ENCODE data around the gene SRSF7.
"Not testable (repeated sequence)": the region's sequence is repeated elsewhere in the genome, so short reads cannot be mapped to it uniquely, and the experiment has no call there.

SRSF7 gene

GRCh38 chr2:38750891-38751595 is at the start of gene SRSF7:
Gene SRSF7 (minus strand): TSS chr2:38751361. CDS start chr2:38751256, 105 bp downstream.
- DNase-seq, result peak; percentile 95

DNA sequence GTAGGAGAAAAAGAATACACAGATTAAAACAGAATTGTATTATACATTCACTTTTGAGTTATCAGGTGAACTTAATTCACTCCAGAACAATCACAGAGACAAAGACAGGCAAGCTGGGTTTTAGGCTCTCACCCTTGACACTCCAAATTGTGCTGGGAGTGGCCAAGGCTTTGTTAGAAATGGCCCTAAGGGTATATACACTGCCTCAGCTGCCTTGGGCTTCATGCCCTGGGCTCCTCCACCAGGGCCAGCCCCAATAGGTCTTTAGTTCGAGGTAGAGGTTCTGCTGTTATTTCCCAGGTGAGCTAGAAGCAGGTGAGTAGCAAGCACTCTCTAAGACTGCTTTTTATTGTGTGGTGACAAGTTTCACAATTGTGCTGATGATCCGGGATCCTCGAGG is 46.8 kb upstream of the SRSF7 start:
- no peak for DNase-seq

DNA sequence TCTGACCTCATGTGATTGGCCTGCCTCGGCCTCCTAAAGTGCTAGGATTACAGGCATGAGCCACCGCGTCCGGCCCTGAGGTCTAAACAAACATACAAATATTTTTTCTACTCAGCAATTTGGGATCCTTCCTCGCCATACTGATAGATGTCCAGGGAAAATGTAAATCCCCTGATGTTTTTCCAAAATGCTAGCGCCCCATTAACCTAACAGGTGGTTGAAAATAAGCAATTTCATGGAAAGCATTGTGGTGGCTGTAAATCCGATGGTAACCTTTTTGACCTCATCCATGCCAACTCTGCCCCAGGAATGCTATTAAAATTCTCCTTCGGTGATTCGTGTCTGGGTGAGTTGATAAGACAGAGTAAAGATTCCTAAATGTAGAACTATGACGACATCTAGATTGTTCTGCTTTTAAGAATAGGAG is 46.1 kb upstream of the SRSF7 start:
- DNase-seq, result no peak

DNA sequence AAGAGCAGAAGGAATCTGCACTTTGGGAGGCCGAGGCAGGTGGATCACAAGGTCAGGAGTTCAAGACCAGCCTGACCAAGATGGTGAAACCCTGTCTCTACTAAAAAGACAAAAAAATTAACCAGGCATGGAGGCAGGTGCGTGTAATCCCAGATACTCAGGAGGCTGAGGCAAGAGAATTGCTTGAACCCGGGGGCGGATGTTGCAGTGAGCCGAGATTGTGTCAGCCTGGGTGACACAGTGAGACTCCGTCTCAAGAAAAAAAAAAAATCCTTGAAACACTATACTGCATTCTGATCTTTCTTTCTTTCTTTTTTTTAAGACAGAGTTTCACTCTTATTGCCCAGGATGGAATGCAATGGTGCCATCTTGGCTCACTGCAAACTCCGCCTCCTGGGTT is 43.9 kb upstream of the SRSF7 start:
- DNase-seq, result not testable (repeated sequence)

DNA sequence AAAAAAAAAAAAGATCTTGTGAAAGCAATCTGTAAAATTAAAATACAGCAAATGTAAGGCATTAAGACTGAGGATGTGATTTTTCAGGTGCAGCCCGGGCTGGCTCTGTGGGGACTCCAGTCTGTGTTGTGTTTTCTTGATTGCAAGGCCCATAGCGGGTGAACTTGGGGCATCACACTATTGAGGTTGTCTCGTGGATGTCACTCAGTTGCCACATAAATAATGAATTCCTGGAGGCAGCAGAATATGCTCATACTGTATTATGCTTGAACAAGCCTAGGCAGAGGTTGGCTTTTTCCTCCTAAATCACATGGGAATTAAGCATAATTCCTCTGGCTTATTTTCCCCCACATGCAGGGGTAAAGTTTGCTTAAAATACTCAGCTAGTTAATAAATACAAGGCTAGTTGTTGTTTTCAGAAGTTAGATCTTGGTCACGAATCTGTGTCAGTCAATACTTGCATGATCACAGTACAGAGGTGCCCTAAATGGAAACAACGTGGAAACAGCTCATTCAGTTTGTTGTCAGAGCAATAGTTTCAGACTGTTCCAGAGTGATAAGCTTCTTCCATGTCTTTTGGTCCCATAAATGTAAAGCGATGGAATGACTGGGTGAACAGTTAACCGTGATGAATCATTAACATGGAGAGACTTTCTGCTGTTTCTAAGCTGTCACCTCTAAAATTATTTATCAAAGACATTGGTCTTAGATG is 43.2 kb upstream of the SRSF7 start:
- no peak for DNase-seq

DNA sequence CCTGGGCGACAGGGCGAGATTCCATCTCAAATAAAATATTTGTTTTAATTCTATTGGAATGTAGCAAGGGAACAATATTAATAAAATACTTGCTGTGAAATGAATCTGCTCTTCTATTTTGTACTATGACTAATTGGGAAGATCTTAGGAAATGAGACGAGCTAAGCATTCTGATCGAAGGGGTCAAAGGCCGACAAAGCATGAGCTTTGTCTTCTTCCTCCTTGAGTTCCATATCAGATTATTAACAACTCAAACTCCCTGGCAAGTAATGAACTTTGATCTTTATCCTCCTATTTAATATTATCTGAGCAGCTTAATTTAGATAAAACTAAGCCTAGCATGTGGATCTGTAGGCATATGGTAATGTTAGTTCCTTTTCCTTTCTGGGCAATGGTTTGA is 42.4 kb upstream of the SRSF7 start:
- DNase-seq, result no peak

GRCh38 chr2:38792751-38793150 is 41.6 kb upstream of the SRSF7 start:
- DNase-seq, result no peak

GRCh38 chr2:38792321-38792720 is 41.2 kb upstream of the SRSF7 start:
- DNase-seq, result not testable (repeated sequence)

DNA sequence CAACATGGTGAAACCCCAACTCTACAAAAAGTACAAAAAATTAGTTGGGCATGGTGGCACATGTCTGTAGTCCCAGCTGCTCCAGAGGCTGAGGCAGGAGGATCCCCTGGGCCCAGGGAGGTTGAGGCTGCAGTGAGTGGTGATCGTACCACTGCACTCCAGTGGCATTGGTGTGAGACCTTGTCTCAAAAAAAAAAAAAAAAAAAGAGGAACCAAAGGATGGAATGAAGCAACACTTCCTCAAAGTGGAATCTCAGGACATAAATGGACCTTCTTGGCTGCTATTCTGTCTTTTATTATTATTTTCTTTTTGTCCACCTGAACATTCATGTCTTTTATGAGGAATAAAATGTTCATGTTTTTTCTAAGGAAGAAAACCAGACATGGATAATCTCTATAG is 40.6 kb upstream of the SRSF7 start:
- no peak for DNase-seq

GRCh38 chr2:38789691-38790090 is 38.5 kb upstream of the SRSF7 start:
- no peak for DNase-seq

DNA sequence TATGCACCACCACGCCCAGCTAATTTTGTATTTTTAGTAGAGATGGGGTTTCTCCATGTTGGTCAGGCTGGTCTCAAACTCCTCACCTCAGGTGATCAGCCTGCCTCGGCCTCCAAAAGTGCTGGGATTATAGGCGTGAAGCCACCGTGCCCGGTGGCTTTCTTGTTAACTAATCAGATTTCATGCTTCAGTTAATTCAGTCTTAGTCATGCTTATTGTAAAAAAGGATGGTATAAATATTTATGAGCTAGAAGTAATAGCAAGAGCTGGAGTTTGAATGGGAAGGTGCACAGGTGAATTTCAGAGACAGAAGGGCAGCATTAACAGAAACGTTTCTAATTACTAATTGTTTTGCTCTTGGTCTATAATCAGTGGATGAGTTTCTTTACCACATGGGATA is 37.1 kb upstream of the SRSF7 start:
- DNase-seq, result peak; percentile 72

- DNase-seq, result no peak
Measured at GRCh38 chr2:38783586-38783985, 32.4 kb upstream of the SRSF7 start.

- no peak for DNase-seq
Measured at GRCh38 chr2:38778687-38779082, 27.5 kb upstream of the SRSF7 start.

DNA sequence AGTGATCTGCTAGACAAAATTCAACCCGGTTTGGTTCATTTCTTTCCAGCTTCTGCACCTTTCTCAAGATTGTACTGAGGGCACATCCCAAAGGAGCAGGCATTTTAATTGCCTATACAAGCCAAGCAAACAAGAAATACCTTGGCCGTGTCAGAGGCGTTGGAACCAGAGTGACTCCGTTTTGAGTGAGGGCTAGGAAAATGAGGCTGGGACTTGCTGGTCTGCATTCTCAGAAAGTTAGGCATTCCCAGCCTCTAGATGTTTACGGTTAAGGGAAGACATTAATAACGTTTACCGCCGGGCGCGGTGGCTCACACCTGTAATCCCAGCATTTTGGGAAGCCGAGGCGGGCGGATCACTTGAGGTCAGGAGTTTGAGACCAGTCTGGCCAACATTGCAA is 25.4 kb upstream of the SRSF7 start:
- no peak for DNase-seq

DNA sequence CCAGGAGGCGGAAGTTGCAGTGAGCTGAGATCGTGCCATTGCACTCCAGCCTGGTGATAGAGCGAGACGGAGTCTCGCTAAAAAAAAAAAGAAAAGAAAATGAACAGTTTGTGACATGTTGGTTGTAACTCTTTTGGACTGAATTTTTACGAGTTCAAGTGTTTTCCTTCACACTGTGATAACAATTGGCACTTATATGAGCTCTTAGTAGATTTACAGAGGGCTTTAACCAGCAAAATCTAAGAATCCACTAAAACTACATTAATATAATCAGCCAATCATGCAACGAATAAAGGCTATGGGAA is 24.7 kb upstream of the SRSF7 start:
- no peak for DNase-seq

DNA sequence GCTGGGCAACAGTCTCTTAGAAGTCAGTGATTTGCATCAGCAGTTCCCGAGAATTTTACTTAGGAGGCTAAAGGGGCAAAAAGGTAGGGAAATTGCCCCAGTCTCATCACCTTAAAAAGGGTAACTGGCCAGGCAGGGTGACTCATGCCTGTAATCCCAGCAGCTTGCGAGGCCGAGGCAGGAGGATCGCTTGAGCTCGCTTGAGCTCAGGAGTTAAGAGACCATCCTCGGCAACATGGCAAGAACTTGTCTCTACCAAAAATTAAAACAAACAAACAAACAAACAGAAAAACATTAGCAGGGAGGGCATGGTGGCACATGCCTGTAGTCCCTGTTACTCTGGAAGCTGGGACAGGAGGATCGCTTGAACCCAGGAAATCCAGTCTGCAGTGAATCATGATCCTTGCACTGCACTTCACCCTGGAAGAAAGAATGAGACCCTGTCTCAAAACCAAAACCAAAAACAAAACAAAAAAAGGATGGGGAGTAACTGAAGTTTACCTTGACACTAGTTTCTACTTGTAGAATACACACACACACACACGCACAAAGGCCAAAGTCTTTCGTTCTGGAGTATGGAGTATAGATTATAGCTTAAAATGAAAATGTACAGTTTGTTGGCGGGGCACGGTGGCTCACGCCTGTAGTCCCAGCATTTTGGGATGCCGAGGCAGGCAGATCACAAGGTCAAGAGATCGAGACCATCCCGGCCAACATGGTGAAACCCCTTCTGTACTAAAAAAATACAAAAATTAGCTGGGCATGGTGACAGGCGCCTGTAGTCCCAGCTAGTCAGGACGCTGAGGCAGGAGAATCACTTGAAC is 24.1 kb upstream of the SRSF7 start:
- DNase-seq, result no peak

DNA sequence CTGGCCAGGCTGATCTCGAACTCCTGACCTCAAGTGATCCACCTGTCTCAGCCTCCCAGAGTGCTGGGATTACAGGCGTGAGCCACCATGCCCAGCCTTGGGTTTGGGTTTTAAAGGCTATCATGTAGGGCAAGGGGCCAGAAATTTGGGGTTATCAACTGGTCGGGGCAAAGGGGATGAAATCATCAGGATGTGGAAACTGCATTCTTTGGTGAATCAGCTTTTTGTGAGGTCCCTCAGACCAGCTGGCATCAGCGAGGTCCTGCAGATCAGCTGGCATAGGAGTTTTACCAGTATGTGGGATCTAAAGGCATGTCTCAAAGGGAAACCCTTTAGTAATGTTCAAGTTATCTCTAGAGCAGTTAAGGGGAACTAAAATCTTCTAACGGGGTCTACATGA is 20.5 kb upstream of the SRSF7 start:
- DNase-seq, result no peak

GRCh38 chr2:38765551-38765950 is 14.4 kb upstream of the SRSF7 start:
- DNase-seq, result no peak

DNA sequence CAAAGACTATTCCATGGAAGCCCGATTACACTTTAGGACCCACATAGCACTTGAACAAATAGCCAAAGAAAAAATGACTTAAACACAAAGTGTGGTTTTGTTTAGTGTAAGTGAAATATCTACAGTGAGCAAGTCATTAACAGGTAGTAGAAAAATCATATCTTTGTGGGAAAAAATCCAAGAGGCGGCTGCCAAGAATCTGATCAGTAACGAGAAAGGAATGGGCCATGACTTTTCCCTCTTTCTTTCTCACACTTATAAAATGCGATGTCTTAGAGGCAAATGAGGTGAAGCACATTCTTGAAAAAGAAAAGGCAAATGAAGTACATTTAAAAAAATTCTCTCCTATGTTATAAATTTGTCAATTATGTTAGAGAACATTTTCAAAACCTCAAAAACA is 14.0 kb upstream of the SRSF7 start:
- DNase-seq, result no peak

- DNase-seq, result no peak
Measured at GRCh38 chr2:38763728-38764127, 12.6 kb upstream of the SRSF7 start.

GRCh38 chr2:38763228-38763627 is 12.1 kb upstream of the SRSF7 start:
- no peak for DNase-seq

DNA sequence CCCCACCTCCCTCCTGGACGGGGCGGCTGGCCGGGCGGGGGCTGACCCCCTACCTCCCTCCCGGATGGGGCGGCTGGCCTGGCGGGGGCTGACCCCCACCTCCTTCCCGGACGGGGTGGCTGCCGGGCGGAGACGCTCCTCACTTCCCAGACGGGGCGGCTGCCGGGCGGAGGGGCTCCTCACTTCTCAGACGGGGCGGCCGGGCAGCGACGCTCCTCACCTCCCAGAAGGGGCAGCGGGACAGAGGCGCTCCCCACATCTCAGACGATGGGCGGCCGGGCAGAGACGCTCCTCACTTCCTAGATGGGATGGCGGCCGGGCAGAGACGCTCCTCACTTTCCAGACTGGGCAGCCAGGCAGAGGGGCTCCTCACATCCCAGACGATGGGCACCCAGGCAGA is 4.7 kb upstream of the SRSF7 start:
- not testable (repeated sequence) for DNase-seq

- no peak for DNase-seq
Measured at GRCh38 chr2:38754506-38754905, 3.3 kb upstream of the SRSF7 start.

- DNase-seq, result no peak
Measured at GRCh38 chr2:38754049-38754448, 2.9 kb upstream of the SRSF7 start.
